HG02938 (cell line): ENCODE results near the gene PTCHD1.

Experiments
- ATAC-seq: cut with Tn5 transposase; IDR thresholded peaks from one replicate; pipeline ENCODE4 v1.9.1; 2021; ENCODE audit warnings: mild to moderate bottlenecking, moderate library complexity; ENCODE audit not compliant: unreplicated experiment

The PTCHD1 gene

GRCh38 chrX:23394421-23394820 lies 59.8 kb downstream of the PTCHD1 start:
- ATAC-seq: no peak

GRCh38 chrX:23396263-23396662 lies 61.6 kb downstream of the PTCHD1 start:
- ATAC-seq: no peak

- ATAC-seq: no peak
Observed at GRCh38 chrX:23398570-23398969, 63.9 kb downstream of the PTCHD1 start.

GRCh38 chrX:23403849-23404248 lies 69.2 kb downstream of the PTCHD1 start:
- ATAC-seq: no peak

- no peak for ATAC-seq
Observed at GRCh38 chrX:23422912-23423311, 88.3 kb downstream of the PTCHD1 start.

GRCh38 chrX:23434356-23434884 lies 99.8 kb downstream of the PTCHD1 start:
- ATAC-seq: no peak

- ATAC-seq: no peak
Observed at GRCh38 chrX:23435108-23435507, 100.5 kb downstream of the PTCHD1 start.

GRCh38 chrX:23435575-23435974 lies 100.9 kb downstream of the PTCHD1 start:
- ATAC-seq: no peak

- no peak for ATAC-seq
Observed at GRCh38 chrX:23436875-23437274, 102.2 kb downstream of the PTCHD1 start.

- no peak for ATAC-seq
Observed at GRCh38 chrX:23451266-23451665, 116.6 kb downstream of the PTCHD1 start.
